ENCODE data around the gene NDC80.
"Not testable (repeated sequence)": the region's sequence is repeated elsewhere in the genome, so short reads cannot be mapped to it uniquely, and the experiment has no call there.

The NDC80 gene

GRCh38 chr18:2656237-2656980 is 85.1 kb downstream of the NDC80 start:
- Histone ChIP-seq H3K27me3 (ENCODE audit: insufficient read depth, low read length) (peaks cover 40% of the 10 kb centered on the region), H3K9me3 (ENCODE audit: insufficient read depth, low read depth, low read length) (no peaks in the 10 kb centered on the region), H3K4me1 (ENCODE audit: insufficient read depth, low read length) (peaks cover 17% of the 10 kb centered on the region), H3K9ac (ENCODE audit: low read depth, low read length) (peak overlapping the region; percentile 91), H3K4me3 (ENCODE audit: low read length) (peak overlapping the region; percentile 85), H3K36me3 (ENCODE audit: insufficient read depth, low read depth, low read length) (peaks cover 6% of the 10 kb centered on the region; the same call in 1 of the 2 replicates), H3K27ac (ENCODE audit: low read length) (no peak overlapping the region)

GRCh38 chr18:2656981-2657512 is 85.7 kb downstream of the NDC80 start:
- Histone ChIP-seq H3K9me3 (ENCODE audit: insufficient read depth, low read depth, low read length) (no peaks in the 10 kb centered on the region), H3K27ac (ENCODE audit: low read length) (no peak overlapping the region)

GRCh38 chr18:2657788-2658458 is 86.6 kb downstream of the NDC80 start:
- peaks cover 6% of the 10 kb centered on the region; the same call in 1 of the 2 replicates for H3K36me3 ChIP-seq (ENCODE audit: insufficient read depth, low read depth, low read length)
- peak overlapping the region; percentile 85; the same call in 1 of the 2 replicates for H3K4me3 ChIP-seq (ENCODE audit: low read length)
- no peak overlapping the region for H3K27ac ChIP-seq (ENCODE audit: low read length)
- no peak overlapping the region for H3K9ac ChIP-seq (ENCODE audit: low read depth, low read length)
- H3K4me1 ChIP-seq (ENCODE audit: insufficient read depth, low read length) = peaks cover 17% of the 10 kb centered on the region
- no peaks in the 10 kb centered on the region for H3K9me3 ChIP-seq (ENCODE audit: insufficient read depth, low read depth, low read length)
- H3K27me3 ChIP-seq (ENCODE audit: insufficient read depth, low read length) = peaks cover 28% of the 10 kb centered on the region

More at GRCh38 chr18:2656981-2657512, 85.7 kb downstream of the NDC80 start:
- Histone ChIP-seq H3K36me3 (ENCODE audit: insufficient read depth, low read depth, low read length) (peaks cover 6% of the 10 kb centered on the region; the same call in 1 of the 2 replicates), H3K4me3 (ENCODE audit: low read length) (peak overlapping the region; percentile 85), H3K27me3 (ENCODE audit: insufficient read depth, low read length) (peaks cover 37% of the 10 kb centered on the region), H3K4me1 (ENCODE audit: insufficient read depth, low read length) (peaks cover 17% of the 10 kb centered on the region), H3K9ac (ENCODE audit: low read depth, low read length) (peak overlapping the region; percentile 91; the same call in 1 of the 2 replicates)

DNA sequence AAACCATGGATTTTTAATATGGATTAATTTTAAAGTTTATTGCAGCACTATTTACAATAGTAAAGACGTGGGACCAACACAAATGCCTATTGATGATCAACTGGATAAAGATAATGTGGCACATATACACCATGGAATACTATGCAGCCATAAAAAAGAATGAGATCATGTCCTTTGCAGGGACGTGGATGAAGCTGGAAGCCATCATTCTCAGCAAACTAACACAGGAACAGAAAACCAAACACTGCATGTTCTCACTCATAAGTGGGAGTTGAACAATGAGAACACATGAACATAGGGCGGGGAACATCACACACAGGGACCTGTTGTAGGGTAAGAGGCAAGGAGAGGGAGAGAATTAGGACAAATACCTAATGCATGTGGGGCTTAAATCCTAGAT is 89.5 kb downstream of the NDC80 start:
- H3K36me3 ChIP-seq (ENCODE audit: insufficient read depth, low read depth, low read length); H3K9ac ChIP-seq (ENCODE audit: low read depth, low read length); H3K27ac ChIP-seq (ENCODE audit: low read length); H3K4me3 ChIP-seq (ENCODE audit: low read length); H3K4me1 ChIP-seq (ENCODE audit: insufficient read depth, low read length); H3K27me3 ChIP-seq (ENCODE audit: insufficient read depth, low read length); H3K9me3 ChIP-seq (ENCODE audit: insufficient read depth, low read depth, low read length): not testable (repeated sequence)

DNA sequence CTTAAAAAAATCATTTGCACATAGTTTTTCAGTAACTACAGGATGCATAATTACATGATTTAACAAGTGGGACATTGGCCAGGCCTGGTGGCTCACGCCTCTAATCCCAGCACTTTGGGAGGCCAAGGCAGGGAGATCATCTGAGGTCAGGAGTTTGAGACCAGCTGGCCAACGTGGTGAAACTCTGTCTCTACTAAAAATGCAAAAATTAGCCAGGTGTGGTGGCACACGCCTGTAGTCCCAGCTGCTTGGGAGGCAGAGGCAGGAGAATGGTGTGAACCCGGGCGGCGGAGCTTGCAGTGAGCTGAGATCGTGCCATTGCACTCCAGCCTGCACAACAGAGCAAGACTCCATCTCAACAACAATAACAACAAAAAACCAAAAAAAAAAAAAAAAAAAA is 90.9 kb downstream of the NDC80 start:
- H3K27ac ChIP-seq (ENCODE audit: low read length); H3K9me3 ChIP-seq (ENCODE audit: insufficient read depth, low read depth, low read length); H3K9ac ChIP-seq (ENCODE audit: low read depth, low read length); H3K4me1 ChIP-seq (ENCODE audit: insufficient read depth, low read length); H3K4me3 ChIP-seq (ENCODE audit: low read length); H3K27me3 ChIP-seq (ENCODE audit: insufficient read depth, low read length): not testable (repeated sequence)
- peaks cover 16% of the 10 kb centered on the region for H3K36me3 ChIP-seq (ENCODE audit: insufficient read depth, low read depth, low read length)

GRCh38 chr18:2662990-2663389 is 91.6 kb downstream of the NDC80 start:
- Histone ChIP-seq H3K4me3 (ENCODE audit: low read length) (no peak overlapping the region), H3K4me1 (ENCODE audit: insufficient read depth, low read length) (no peaks in the 10 kb centered on the region), H3K9ac (ENCODE audit: low read depth, low read length) (no peak overlapping the region), H3K36me3 (ENCODE audit: insufficient read depth, low read depth, low read length) (peaks cover 23% of the 10 kb centered on the region), H3K27me3 (ENCODE audit: insufficient read depth, low read length) (no peaks in the 10 kb centered on the region), H3K27ac (ENCODE audit: low read length) (no peak overlapping the region), H3K9me3 (ENCODE audit: insufficient read depth, low read depth, low read length) (no peaks in the 10 kb centered on the region)

Data from iPS-20b (cell line).